HG03196 (cell line): ENCODE results near the gene RACGAP1.
"Not testable (repeated sequence)": the region's sequence is repeated elsewhere in the genome, so short reads cannot be mapped to it uniquely, and the experiment has no call there.

Experiments used
- ATAC-seq: cut with Tn5 transposase; IDR thresholded peaks from one replicate; pipeline ENCODE4 v1.9.1; 2021; ENCODE audit not compliant: unreplicated experiment

RACGAP1 gene

GRCh38 chr12:49990273-49990672, 35.0 kb downstream of the RACGAP1 start:
- ATAC-seq = no peak

GRCh38 chr12:49989400-49989799, 35.9 kb downstream of the RACGAP1 start:
- ATAC-seq = not testable (repeated sequence)

GRCh38 chr12:49987625-49988303, 37.5 kb downstream of the RACGAP1 start:
- no peak for ATAC-seq

- ATAC-seq = not testable (repeated sequence)
Observed at GRCh38 chr12:49986476-49986875, 38.8 kb downstream of the RACGAP1 start.

- no peak for ATAC-seq
Observed at GRCh38 chr12:49985981-49986380, 39.3 kb downstream of the RACGAP1 start.

- ATAC-seq = no peak
Observed at GRCh38 chr12:49984476-49985359, 40.6 kb downstream of the RACGAP1 start.

- ATAC-seq = no peak
Observed at GRCh38 chr12:49983892-49984291, 41.4 kb downstream of the RACGAP1 start.

GRCh38 chr12:49982246-49983087, 42.8 kb downstream of the RACGAP1 start:
- no peak for ATAC-seq

GRCh38 chr12:49980501-49981349, 44.6 kb downstream of the RACGAP1 start:
- no peak for ATAC-seq

- ATAC-seq = no peak
Observed at GRCh38 chr12:49979791-49980190, 45.5 kb downstream of the RACGAP1 start.

- ATAC-seq = no peak
Observed at GRCh38 chr12:49979016-49979586, 46.2 kb downstream of the RACGAP1 start.

GRCh38 chr12:49978125-49978524, 47.2 kb downstream of the RACGAP1 start:
- no peak for ATAC-seq

GRCh38 chr12:49976557-49976956, 48.7 kb downstream of the RACGAP1 start:
- ATAC-seq = no peak

GRCh38 chr12:49975318-49975761, 50.0 kb downstream of the RACGAP1 start:
- ATAC-seq = no peak

GRCh38 chr12:49974677-49975317, 50.5 kb downstream of the RACGAP1 start:
- ATAC-seq = no peak

- no peak for ATAC-seq
Observed at GRCh38 chr12:49974231-49974675, 51.0 kb downstream of the RACGAP1 start.

GRCh38 chr12:49973361-49973830, 51.9 kb downstream of the RACGAP1 start:
- ATAC-seq = no peak

GRCh38 chr12:49972641-49973360, 52.5 kb downstream of the RACGAP1 start, which contains the start of gene AQP6:
TSS of gene AQP6 (plus strand) at chr12:49972947. CDS start at chr12:49973174, 227 bp downstream.
- no peak for ATAC-seq
